Amygdala (tissue), 56 donors: ENCODE measurements around the gene JADE2.

Experiments
- DNase-seq, 56 donors: peaks; one replicate each; lab custom pipeline; 2025; lab: John Stamatoyannopoulos, UW

JADE2 gene

GRCh38 chr5:134527156-134527960, 1.9 kb downstream of the JADE2 start:
- DNase-seq = peak in 53 of 56 donors; percentile 30 to 94 (median 78)

- peak in 3 of 56 donors; percentile 14 to 26 (median 25) for DNase-seq
Observed at GRCh38 chr5:134527961-134528424, 2.5 kb downstream of the JADE2 start.

GRCh38 chr5:134528556-134528955, 3.1 kb downstream of the JADE2 start:
- DNase-seq = no peak

- no peak for DNase-seq
Observed at GRCh38 chr5:134529460-134529859, 4.0 kb downstream of the JADE2 start.

GRCh38 chr5:134530301-134531077, 5.0 kb downstream of the JADE2 start:
- DNase-seq = peak in 36 of 56 donors; percentile 10 to 82 (median 42)

- DNase-seq = peak in 5 of 56 donors; percentile 10 to 25 (median 16)
Observed at GRCh38 chr5:134533115-134533815, 7.8 kb downstream of the JADE2 start.

- no peak for DNase-seq
Observed at GRCh38 chr5:134534058-134534725, 8.7 kb downstream of the JADE2 start.

GRCh38 chr5:134534726-134535110, 9.2 kb downstream of the JADE2 start:
- no peak for DNase-seq

GRCh38 chr5:134536876-134537275, 11.4 kb downstream of the JADE2 start:
- DNase-seq = no peak

GRCh38 chr5:134537297-134537696, 11.8 kb downstream of the JADE2 start:
- no peak for DNase-seq

- no peak for DNase-seq
Observed at GRCh38 chr5:134538296-134538695, 12.8 kb downstream of the JADE2 start.

- DNase-seq = no peak
Observed at GRCh38 chr5:134539732-134540131, 14.3 kb downstream of the JADE2 start.

GRCh38 chr5:134540747-134541733, 15.6 kb downstream of the JADE2 start:
- no peak for DNase-seq

- no peak for DNase-seq
Observed at GRCh38 chr5:134541736-134542376, 16.4 kb downstream of the JADE2 start.

GRCh38 chr5:134543820-134544614, 18.5 kb downstream of the JADE2 start:
- no peak for DNase-seq

GRCh38 chr5:134545070-134545868, 19.8 kb downstream of the JADE2 start:
- no peak for DNase-seq

GRCh38 chr5:134547066-134547465, 21.6 kb downstream of the JADE2 start:
- DNase-seq = no peak
